IPS-18c (cell line): Measurements from ENCODE around the gene LBH.

Source experiments
- H3K4me3 ChIP-seq: 2 replicates; pipeline ENCODE4 v1.7.0; 2013; ENCODE audit warnings: low read depth, mild to moderate bottlenecking, low read length, moderate library complexity; ENCODE audit not compliant: insufficient read depth
- H3K9me3 ChIP-seq: one replicate; pipeline ENCODE4 v1.6.1; 2013; ENCODE audit warnings: mild to moderate bottlenecking, low read length, moderate library complexity; ENCODE audit not compliant: control insufficient read depth, insufficient read depth

The LBH gene

DNA sequence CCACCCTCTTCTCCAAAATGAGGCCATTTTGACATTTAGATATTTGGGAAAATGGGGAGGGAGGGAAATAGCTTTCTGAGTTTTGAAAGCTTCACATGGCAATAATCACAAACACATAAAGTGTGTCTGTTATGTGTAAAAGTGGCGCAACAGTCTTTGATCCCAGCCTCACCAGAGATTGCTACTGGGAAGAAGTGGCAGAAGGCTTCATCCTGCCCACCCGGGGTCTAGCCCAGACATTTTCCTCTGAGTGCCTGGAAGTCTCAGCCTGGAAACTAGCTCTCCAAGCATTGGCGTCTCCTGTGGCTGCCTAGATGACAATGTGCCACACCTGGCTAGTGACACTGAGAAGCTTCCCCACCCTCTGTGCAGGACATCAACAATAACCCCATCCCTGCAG lies 1.7 kb upstream of the LBH start:
- H3K9me3 ChIP-seq = no peaks in the 10 kb centered on the region
- no peak overlapping the region for H3K4me3 ChIP-seq

DNA sequence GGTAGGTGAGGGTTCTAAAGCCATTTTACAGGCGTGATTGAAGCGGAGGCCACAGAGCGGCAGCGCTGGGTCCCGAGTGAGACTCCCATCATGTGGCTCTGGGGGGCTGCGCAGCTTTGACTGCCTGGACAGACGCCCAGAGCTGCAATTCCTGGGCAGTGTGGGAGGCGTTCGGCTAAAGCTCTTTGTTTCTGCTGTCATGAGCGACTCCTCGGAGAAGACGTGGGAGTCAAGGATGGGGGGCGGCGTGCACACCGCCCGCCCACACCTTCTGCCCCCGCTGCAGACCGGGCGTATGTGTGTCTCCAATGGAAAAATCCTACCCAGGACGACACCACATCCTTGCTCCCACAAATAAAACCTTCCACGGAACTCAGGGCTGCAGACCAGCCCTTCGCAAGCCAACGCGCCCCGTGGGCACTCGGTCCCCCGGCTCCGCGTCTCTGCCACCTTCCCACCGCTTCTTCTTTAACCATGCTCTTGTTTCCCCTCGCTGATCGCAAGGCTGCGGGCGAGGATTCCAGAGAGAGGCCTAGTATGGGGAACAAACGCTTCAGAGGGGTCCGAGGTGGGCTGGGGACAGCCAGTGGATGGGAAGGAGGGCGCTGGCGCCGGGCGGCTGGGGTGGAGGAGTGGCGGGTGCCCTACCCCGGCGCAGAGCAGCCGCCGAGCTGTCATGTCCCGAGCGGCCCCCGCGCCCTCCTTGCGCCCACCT lies 680 bp upstream of the LBH start:
- H3K4me3 ChIP-seq = peak overlapping the region; percentile 84

DNA sequence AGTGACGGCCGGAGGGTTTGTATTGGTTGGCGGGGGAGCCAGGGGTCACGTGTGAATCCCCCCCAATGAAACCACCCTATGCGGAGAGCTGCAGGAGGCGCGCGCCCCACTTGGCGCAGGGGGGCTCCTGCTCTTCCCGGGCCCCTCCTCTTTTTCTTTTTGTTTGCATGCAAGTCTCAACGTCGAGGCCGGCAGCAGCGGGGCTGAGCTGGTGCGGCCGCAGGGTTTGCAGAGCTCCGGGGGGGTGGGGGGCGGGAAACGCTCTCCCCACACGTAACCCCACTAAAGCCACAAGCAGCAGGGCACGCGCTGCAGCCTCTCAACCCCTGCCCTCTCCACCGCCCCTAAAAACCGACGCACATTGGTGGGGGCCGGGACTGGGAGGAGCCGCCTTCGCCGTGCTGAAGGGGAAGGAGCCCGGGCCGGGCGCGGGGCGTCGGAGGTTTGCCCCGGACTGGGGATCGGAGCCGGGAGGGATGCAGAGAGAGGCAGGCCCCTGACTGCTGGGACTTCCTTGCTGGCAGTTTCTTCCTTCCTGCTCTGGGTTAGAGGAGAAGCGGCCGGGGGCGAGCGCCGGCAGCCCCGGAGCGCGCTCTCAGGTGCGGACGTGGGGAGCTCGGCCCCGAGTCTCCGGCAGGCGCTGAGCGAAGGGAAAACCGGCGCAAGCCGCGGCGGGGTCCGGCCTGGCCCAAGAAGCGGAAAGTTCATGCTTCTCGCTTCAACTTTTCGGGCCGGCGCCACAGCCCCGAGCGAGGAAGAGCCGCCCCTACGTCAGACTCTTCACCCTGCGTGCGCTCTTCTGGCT lies 864 bp downstream of the LBH start:
- peaks cover 2% of the 10 kb centered on the region for H3K9me3 ChIP-seq
- H3K4me3 ChIP-seq = peak overlapping the region; percentile 84

More for the DNA sequence above, 680 bp upstream of the LBH start:
- H3K9me3 ChIP-seq = peaks cover 2% of the 10 kb centered on the region

- H3K4me3 ChIP-seq = peak overlapping the region; percentile 84
These were observed 1.4 kb downstream of the LBH start for GRCh38 chr2:30232801-30233130.

GRCh38 chr2:30233271-30234009 lies 2.1 kb downstream of the LBH start:
- H3K9me3 ChIP-seq = peaks cover 2% of the 10 kb centered on the region
- peak overlapping the region; percentile 84; the same call in 1 of the 2 replicates for H3K4me3 ChIP-seq

More at GRCh38 chr2:30232801-30233130, 1.4 kb downstream of the LBH start:
- H3K9me3 ChIP-seq = peaks cover 2% of the 10 kb centered on the region

GRCh38 chr2:30234180-30234971 lies 3.0 kb downstream of the LBH start:
- Histone ChIP-seq H3K9me3 (peaks cover 2% of the 10 kb centered on the region), H3K4me3 (no peak overlapping the region)

DNA sequence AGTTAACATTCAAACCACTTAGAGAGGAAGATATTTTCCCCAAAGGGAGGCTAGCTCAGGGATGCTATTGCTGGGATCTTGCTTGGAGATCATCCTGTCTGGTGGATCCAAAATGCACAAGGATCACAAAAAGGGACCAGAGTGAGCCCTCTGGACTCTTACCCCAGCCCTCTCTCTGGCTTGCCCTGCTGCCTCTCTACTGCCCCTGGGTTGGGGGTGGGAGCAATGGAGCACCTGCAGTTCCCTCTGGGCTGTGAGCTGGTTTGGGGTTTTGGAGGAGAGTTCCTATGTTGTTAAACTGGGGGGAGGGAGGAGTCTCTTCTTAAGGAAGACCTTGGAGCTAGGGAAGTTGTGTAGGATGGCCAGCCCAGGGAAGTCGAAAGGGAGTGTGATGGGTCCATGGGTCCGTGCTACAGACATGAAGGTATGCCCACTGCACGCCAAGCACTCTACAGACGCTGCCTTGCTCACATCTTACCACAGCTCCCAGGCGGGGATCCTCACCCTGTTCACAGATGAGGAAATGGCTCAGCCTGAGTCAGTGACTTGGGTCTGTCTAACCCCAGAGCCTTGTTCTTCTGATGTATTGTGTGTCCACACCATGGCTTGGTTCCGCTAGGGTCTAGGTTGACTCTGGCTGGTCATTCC lies 3.8 kb downstream of the LBH start:
- Histone ChIP-seq H3K4me3 (no peak overlapping the region), H3K9me3 (peaks cover 2% of the 10 kb centered on the region)

- Histone ChIP-seq H3K4me3 (no peak overlapping the region), H3K9me3 (peaks cover 2% of the 10 kb centered on the region)
These were observed 4.7 kb downstream of the LBH start for GRCh38 chr2:30235859-30236535.

- Histone ChIP-seq H3K9me3 (peaks cover 2% of the 10 kb centered on the region), H3K4me3 (no peak overlapping the region)
These were observed 5.4 kb downstream of the LBH start for GRCh38 chr2:30236591-30237238.

GRCh38 chr2:30237239-30237965 lies 6.1 kb downstream of the LBH start:
- Histone ChIP-seq H3K9me3 (peaks cover 2% of the 10 kb centered on the region), H3K4me3 (no peak overlapping the region)

- peaks cover 2% of the 10 kb centered on the region for H3K9me3 ChIP-seq
- no peak overlapping the region for H3K4me3 ChIP-seq
These were observed 6.8 kb downstream of the LBH start for GRCh38 chr2:30237966-30238800.

- Histone ChIP-seq H3K4me3 (no peak overlapping the region), H3K9me3 (peaks cover 2% of the 10 kb centered on the region)
These were observed 8.1 kb downstream of the LBH start for GRCh38 chr2:30239308-30239985.

- H3K4me3 ChIP-seq = no peak overlapping the region
- peaks cover 2% of the 10 kb centered on the region for H3K9me3 ChIP-seq
These were observed 8.8 kb downstream of the LBH start for GRCh38 chr2:30239986-30240752.
